GM18526 (cell line): ENCODE results near the gene ARFIP2.

Source experiments
- POLR2A ChIP-seq: IDR thresholded peaks from 3 replicates; pipeline ENCODE4 v1.6.1; 2011; ENCODE audit not compliant: insufficient read length; ENCODE audit errors: extremely low read depth

ARFIP2 gene

GRCh38 chr11:6437423-6437822 lies 43.7 kb downstream of the ARFIP2 start:
- no peak for TF ChIP-seq POLR2A

GRCh38 chr11:6433998-6434660 lies 47.0 kb downstream of the ARFIP2 start:
- TF ChIP-seq POLR2A = no peak

- no peak for TF ChIP-seq POLR2A
Measured at GRCh38 chr11:6431861-6432260, 49.3 kb downstream of the ARFIP2 start.

GRCh38 chr11:6427516-6427915 lies 53.6 kb downstream of the ARFIP2 start:
- no peak for TF ChIP-seq POLR2A
